22Rv1 (cell line): ENCODE measurements around the gene KCNH5.

Experiments used
- ZFX ChIP-seq: fragments of 450-650 bp; IDR thresholded peaks from 2 replicates; pipeline ENCODE4 v1.6.1; 2017; ENCODE audit warnings: antibody characterized with exemption, borderline replicate concordance
- TF ChIP-seq, protein P1 (sequence below): fragments of 450-650 bp; IDR thresholded peaks from 2 replicates; pipeline ENCODE4 v1.5.1; 2017; ENCODE audit warnings: mild to moderate bottlenecking

- TF ChIP-seq, protein P1, sequence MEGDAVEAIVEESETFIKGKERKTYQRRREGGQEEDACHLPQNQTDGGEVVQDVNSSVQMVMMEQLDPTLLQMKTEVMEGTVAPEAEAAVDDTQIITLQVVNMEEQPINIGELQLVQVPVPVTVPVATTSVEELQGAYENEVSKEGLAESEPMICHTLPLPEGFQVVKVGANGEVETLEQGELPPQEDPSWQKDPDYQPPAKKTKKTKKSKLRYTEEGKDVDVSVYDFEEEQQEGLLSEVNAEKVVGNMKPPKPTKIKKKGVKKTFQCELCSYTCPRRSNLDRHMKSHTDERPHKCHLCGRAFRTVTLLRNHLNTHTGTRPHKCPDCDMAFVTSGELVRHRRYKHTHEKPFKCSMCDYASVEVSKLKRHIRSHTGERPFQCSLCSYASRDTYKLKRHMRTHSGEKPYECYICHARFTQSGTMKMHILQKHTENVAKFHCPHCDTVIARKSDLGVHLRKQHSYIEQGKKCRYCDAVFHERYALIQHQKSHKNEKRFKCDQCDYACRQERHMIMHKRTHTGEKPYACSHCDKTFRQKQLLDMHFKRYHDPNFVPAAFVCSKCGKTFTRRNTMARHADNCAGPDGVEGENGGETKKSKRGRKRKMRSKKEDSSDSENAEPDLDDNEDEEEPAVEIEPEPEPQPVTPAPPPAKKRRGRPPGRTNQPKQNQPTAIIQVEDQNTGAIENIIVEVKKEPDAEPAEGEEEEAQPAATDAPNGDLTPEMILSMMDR, result no peak
- no peak for TF ChIP-seq ZFX
Observed at GRCh38 chr14:62946221-62946620, 99.0 kb downstream of the KCNH5 start.
